D721Med (cell line): ENCODE results near the gene MEGF10.
A peak's percentile ranks its signal among the peaks of the same experiment; 100 is the strongest.

Source experiments
- DNase-seq: peaks from one replicate; pipeline ENCODE4 v3.0.0; 2011; ENCODE audit warnings: low spot score; ENCODE audit not compliant: insufficient read length
- FAIRE-seq: peaks from 2 replicates; lab custom pipeline; 2011; peaks lifted over from hg19 to GRCh38; lab: Jason Lieb, UNC
- CTCF ChIP-seq: IDR thresholded peaks from 2 replicates; pipeline ENCODE4 v1.5.1; 2012; ENCODE audit warnings: mild to moderate bottlenecking, control low read depth; ENCODE audit not compliant: insufficient read depth; ENCODE audit errors: missing control alignments

MEGF10 gene

DNA sequence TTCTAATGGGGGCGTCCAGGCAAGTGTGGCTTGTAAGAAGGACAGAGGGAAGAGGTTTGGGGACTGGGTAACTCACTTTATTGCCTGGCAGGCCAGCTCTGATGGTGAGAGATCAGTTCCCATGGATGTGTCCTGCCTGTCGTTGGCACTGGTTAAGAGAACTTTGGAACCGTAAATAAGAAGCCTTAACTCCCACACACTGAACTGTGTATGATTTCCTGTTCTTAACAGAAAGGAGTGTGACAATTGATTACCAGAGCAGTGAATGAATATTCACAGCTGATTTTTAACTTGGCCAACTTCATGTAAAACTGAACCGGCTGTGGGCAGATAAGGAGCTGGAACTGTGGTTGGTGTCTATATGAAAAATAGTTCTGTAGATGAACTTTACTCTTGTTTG, 63.2 kb downstream of the MEGF10 start:
- TF ChIP-seq CTCF: no peak
- FAIRE-seq (no peak), DNase-seq (no peak)

GRCh38 chr5:127355337-127355736, 64.7 kb downstream of the MEGF10 start:
- FAIRE-seq (no peak), DNase-seq (no peak)
- TF ChIP-seq CTCF: no peak

DNA sequence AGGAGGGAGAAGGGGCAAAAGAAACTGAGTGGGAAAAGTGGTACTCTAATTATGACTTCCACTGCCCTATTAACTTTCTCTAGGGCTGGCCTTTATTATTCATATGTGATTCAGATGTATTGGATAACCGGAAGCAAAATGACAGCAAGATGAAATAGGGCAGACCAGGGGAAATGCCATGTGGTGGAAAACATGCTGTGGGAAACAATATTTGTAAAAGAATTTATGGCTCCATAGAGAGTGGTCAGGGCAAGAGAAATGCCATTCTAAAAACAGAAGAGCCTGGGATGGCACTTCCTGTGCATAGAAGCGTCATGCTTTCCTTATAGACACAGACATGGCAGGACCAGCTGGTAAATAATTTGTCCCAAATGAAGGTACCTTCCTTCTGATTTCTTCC, 67.7 kb downstream of the MEGF10 start:
- TF ChIP-seq CTCF: no peak
- FAIRE-seq: no peak
- DNase-seq: no peak

DNA sequence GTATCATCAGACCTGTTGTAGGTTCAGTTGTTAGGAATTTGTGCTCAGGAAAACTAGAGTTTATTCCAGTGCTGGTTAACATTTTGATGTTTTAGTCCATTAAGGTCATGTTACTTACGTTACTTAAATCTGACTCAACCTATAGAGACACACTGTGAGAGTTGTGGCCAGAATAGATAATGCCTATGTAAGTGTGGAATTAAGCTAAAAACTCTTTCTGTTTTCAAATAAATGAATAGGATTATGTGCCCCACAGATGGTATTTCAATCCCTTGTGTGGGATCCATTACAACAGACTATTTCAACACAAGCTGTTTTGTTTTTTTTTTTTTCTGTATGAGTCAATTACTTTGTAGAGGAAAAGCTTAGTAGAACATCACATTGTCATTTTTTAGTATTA, 68.1 kb downstream of the MEGF10 start:
- TF ChIP-seq CTCF: no peak
- FAIRE-seq: peak; percentile 82
- no peak for DNase-seq

DNA sequence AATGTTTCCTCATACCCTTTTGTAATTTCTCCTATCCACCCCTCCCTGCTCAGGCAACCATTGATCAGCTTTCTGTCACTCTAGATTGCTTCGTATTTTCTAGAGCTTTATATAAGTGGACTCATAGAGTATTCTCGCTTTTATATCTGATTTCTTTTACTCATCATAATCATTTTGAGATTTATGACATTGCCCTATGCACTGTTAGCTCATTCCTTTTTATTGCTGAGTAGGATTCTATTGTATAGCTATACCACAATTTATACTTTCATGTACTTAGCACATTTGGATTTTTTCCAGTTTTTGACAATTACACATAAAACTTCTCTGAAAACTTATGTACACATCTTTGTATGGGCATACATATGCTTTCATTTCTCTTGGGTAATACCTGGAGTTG, 68.9 kb downstream of the MEGF10 start:
- peak; percentile 25 for FAIRE-seq
- no peak for DNase-seq
- no peak for TF ChIP-seq CTCF

GRCh38 chr5:127363403-127363802, 72.8 kb downstream of the MEGF10 start:
- TF ChIP-seq CTCF: no peak
- DNase-seq (no peak), FAIRE-seq (no peak)

DNA sequence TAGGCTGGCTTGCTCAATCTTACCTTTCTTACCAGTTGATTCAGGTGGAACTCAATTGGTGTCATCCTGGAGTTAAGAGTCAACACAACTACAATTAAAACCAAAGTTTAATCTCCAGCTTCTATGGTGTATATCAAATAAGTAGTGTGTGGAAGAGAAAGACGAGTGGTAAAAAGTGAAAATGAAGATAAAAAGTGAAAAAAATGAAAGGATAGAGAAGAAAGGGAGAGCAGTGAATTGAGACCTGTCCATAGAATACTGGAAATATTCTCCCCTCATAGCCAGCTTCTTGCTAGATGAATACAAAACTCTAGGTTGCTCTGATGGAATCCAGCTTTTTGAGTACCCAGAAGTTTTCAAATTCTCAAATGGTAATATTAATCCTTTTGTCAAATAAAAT, 76.4 kb downstream of the MEGF10 start:
- no peak for TF ChIP-seq CTCF
- DNase-seq (no peak), FAIRE-seq (no peak)
